Right lobe of liver (tissue), 4 donors: ENCODE data around the gene IGF1R.

Source experiments
- POLR2A ChIP-seq: fragments of 450-650 bp; IDR thresholded peaks from one replicate; pipeline ENCODE4 v1.6.1; 2017; ENCODE audit warnings: antibody characterized with exemption, mild to moderate bottlenecking
- TF ChIP-seq, protein P1 (sequence below), 4 donors: fragments of 200-600 bp in 3 of 4; fragments of 450-650 bp in 1 of 4; IDR thresholded peaks; one replicate each; pipeline versions ENCODE4 v1.5.1 to v1.8.0; 2016 to 2022; ENCODE audit warnings: antibody characterized with exemption in 4 of 4, mild to moderate bottlenecking in 2 of 4
- donor health status: DM: no; HTN: no; CAD: no.
- donor health status: DM: no; HTN: no; CAD: no.
- donor health status: DM: no; HTN: yes; CAD: no.

DNA sequence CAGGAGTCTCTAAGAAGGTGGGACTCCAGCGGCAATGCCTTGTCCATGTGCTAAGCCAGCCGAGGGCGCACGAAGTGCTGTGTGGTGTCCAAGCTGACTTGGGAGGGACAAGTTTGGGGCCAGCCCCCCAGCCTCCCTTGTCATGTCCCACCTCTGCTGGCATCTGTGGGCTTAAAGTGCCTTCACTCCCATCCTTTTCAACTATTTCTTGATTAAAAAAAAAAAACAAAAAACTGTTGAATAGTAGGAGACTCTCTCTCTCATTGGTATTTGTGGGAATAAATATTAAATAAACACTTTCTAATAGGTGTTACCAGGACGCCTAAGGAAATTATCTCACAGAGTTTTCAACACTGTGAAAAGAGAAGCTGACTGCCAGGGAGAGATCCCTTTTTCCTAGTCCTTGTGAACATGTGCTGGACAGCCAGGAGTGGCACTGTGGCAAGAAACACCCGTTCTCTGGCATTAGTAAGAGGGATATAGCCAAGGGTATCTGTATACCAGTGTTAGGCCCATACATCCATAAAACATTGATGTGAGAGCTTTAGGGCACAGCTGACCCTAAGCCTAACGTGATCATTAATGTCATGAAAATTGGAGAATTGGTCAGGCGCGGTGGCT is 158.0 kb downstream of the IGF1R start:
- TF ChIP-seq, protein P1, sequence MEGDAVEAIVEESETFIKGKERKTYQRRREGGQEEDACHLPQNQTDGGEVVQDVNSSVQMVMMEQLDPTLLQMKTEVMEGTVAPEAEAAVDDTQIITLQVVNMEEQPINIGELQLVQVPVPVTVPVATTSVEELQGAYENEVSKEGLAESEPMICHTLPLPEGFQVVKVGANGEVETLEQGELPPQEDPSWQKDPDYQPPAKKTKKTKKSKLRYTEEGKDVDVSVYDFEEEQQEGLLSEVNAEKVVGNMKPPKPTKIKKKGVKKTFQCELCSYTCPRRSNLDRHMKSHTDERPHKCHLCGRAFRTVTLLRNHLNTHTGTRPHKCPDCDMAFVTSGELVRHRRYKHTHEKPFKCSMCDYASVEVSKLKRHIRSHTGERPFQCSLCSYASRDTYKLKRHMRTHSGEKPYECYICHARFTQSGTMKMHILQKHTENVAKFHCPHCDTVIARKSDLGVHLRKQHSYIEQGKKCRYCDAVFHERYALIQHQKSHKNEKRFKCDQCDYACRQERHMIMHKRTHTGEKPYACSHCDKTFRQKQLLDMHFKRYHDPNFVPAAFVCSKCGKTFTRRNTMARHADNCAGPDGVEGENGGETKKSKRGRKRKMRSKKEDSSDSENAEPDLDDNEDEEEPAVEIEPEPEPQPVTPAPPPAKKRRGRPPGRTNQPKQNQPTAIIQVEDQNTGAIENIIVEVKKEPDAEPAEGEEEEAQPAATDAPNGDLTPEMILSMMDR (IDR thresholded peaks at IDR 0.05): no peak
- no peak for TF ChIP-seq POLR2A
